Lower leg skin (tissue), 4 donors: ENCODE results near the gene FOXI3. TPM values are rescaled to one million over a fixed set of nuclear protein-coding genes. Genes with fewer than 3 reads are reported as not detected.
A peak's percentile ranks its signal among the peaks of the same experiment; 100 is the strongest.

Experiments
- DNase-seq, 2 donors: peaks; one replicate each; pipeline ENCODE4 v3.0.0-alpha.2; 2019; ENCODE audit warnings: low spot score in 2 of 2
- H3K4me3 ChIP-seq: fragments of 200-600 bp; sonication (generic); 2 replicates; pipeline ENCODE4 v1.5.1; 2017; ENCODE audit warnings: mild to moderate bottlenecking, low read depth; ENCODE audit not compliant: poor library complexity, severe bottlenecking
- POLR2A ChIP-seq, 2 donors: fragments of 450-650 bp; IDR thresholded peaks; one replicate each; pipeline ENCODE4 v1.6.1; 2016 to 2017; ENCODE audit warnings: antibody characterized with exemption in 2 of 2, mild to moderate bottlenecking in 1 of 2, moderate library complexity in 1 of 2
- WGBS, 2 donors: methylation state at CpG; one replicate each; pipeline ENCODE4 v1.1.5; 2018; 5-methylcytosine and 5-hydroxymethylcytosine counted together
- intact Hi-C: fragments of 100-400 bp; cut with DNase I; formaldehyde crosslinking; loops from one replicate; pipeline ENCODE4 v1.15.0; 2023; ENCODE audit warnings: low total_unique reads
- total RNA-seq, 4 donors: library from RNA; depleted of rRNA; stranded (reverse); fragments of >200 nt; gene quantifications; one replicate each; pipeline ENCODE4 v1.1.0, GENCODE V29; 2016
- TF ChIP-seq, protein P1 (sequence below), 3 donors: fragments of 450-650 bp; IDR thresholded peaks; one replicate each; pipeline ENCODE4 v1.5.1; 2016; ENCODE audit warnings: antibody characterized with exemption in 3 of 3, mild to moderate bottlenecking in 3 of 3, moderate library complexity in 2 of 3

FOXI3 gene
- total RNA-seq, 4 donors from 2014 or later = 2.2 TPM; not detected in 3

DNA sequence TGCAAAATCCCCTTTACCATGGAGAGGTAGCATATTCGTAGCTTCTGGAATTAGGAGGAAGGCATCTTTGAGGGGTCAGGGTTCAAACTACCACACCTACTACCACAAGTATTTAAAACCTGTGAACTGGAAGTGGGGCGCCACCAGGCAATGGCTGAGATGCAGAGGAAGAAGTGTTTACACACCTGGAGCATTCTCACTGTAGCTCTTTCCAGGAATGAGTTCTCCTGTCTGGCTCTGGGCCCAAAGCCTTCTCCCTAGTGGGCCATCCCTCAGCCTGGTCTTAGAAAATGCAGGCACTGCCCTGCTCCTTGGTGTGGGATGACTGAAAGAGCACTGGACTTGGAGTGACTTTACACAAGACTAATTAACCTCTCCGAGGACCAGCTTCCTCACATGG, 30.7 kb upstream of the FOXI3 start:
- H3K4me3 ChIP-seq = no peak overlapping the region
- no peak for DNase-seq
- WGBS, 2 donors = 73 to 75% methylated on average over 3 of the region's 3 CpGs
- TF ChIP-seq, protein P1, sequence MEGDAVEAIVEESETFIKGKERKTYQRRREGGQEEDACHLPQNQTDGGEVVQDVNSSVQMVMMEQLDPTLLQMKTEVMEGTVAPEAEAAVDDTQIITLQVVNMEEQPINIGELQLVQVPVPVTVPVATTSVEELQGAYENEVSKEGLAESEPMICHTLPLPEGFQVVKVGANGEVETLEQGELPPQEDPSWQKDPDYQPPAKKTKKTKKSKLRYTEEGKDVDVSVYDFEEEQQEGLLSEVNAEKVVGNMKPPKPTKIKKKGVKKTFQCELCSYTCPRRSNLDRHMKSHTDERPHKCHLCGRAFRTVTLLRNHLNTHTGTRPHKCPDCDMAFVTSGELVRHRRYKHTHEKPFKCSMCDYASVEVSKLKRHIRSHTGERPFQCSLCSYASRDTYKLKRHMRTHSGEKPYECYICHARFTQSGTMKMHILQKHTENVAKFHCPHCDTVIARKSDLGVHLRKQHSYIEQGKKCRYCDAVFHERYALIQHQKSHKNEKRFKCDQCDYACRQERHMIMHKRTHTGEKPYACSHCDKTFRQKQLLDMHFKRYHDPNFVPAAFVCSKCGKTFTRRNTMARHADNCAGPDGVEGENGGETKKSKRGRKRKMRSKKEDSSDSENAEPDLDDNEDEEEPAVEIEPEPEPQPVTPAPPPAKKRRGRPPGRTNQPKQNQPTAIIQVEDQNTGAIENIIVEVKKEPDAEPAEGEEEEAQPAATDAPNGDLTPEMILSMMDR (IDR thresholded peaks at IDR 0.05) = no peak
- no peak for TF ChIP-seq POLR2A (IDR thresholded peaks at IDR 0.05)
- intact Hi-C loops = no loop called here

DNA sequence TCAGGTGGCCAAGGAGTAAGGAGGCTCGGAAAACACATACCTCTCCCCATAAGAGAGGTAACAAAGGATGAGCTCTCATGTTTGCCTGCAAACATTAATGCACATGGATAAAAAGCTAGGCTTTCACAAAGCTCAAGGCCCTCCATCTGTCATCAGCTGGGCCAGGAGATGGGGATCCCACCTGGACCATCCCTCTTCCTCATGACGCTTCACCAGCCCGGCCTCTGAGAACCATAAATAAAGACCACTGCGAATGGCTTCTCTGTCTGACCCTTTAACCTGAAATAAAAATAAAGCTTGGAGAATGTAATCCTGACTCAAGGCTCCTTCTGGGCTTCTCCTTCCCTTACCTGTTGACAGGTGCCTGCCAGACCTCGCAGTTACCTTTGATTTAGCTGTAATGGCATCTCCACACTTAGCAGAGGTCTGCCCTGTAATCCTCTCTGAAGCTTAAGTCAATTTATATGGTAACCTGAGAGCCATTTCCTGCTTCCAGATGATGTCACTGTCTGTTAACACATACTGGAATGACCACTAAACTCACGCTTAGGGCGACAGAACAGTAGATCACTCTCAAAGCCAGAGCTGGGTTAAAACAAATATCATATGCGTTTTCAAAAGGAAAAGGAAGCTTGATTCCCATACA, 29.3 kb upstream of the FOXI3 start:
- WGBS, 2 donors = 35 to 36% methylated on average over 8 of the region's 8 CpGs
- DNase-seq = peak in 1 of 2 donors; percentile 29

DNA sequence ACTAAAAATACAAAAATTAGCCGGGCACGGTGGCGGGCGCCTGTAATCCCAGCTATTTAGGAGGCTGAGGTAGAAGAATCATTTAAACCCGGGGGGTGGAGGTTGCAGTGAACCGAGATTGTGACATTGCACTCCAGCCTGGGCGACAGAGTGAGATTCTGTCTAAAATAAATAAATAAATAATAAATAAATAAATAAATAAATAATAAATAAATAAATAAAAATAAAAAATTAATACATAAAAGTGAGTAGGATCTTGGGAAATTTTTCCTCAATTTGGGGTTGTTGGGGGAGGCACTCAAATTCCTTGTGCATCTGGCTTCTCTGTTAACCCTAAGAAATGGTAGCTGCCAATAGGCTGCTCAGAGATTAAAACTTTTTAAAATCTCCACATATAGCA, 20.3 kb upstream of the FOXI3 start:
- WGBS, 2 donors = 93 to 97% methylated on average over 7 of the region's 7 CpGs
- no peak for TF ChIP-seq POLR2A (IDR thresholded peaks at IDR 0.05)
- TF ChIP-seq, protein P1 (IDR thresholded peaks at IDR 0.05) = no peak
- peak in 1 of 2 donors; percentile 10 for DNase-seq
- H3K4me3 ChIP-seq = no peak overlapping the region
- intact Hi-C loops = no loop called here

More for the DNA sequence above, 29.3 kb upstream of the FOXI3 start:
- TF ChIP-seq POLR2A (IDR thresholded peaks at IDR 0.05) = no peak
- TF ChIP-seq, protein P1 (IDR thresholded peaks at IDR 0.05) = no peak
- no peak overlapping the region for H3K4me3 ChIP-seq
- intact Hi-C loops = no loop called here

DNA sequence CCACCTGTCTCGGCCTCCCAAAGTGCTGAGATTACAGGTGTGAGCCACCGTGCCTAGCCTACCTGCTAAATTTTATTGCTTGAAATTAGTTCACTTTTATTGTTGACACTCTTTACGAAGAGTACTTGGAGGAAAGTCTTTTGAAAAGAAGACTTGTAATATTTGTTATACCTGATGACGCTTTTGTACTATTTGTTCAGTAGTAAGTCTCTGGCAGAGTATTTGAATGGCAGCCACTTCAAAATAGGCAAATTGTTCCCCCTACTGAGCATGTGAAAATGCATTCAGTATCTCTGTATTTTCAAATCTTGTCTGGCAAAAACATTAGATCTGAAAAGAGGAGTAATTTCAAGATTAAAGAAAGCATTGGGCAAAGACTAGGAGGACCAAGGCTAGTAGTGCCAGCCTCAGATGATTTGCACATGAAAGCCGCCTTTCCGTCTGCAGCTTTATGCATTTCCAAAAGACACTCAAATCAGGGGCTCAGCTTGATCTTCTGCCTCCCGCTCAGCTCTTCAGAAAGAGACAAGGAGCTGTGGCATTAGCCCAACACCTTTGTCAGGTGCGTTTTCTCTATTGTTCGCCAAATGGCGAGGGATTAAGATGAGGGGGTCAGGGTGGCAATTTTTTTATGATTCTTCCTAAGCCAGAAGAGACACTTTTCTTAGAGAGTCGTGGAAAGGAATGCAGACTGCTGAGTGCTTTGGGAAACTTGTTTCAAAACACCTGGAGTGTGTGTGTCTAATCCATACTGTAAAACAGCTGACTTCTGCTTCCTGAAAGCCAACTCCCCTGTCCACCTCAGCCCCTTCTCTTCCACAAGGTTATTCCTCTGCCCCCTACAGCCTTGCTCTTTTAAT, 18.8 kb upstream of the FOXI3 start:
- no peak overlapping the region for H3K4me3 ChIP-seq
- no peak for DNase-seq
- TF ChIP-seq, protein P1 (IDR thresholded peaks at IDR 0.05) = no peak
- TF ChIP-seq POLR2A (IDR thresholded peaks at IDR 0.05) = no peak
- 46 to 47% methylated on average over 11 of the region's 11 CpGs for WGBS, 2 donors
- intact Hi-C loops = no loop called here

DNA sequence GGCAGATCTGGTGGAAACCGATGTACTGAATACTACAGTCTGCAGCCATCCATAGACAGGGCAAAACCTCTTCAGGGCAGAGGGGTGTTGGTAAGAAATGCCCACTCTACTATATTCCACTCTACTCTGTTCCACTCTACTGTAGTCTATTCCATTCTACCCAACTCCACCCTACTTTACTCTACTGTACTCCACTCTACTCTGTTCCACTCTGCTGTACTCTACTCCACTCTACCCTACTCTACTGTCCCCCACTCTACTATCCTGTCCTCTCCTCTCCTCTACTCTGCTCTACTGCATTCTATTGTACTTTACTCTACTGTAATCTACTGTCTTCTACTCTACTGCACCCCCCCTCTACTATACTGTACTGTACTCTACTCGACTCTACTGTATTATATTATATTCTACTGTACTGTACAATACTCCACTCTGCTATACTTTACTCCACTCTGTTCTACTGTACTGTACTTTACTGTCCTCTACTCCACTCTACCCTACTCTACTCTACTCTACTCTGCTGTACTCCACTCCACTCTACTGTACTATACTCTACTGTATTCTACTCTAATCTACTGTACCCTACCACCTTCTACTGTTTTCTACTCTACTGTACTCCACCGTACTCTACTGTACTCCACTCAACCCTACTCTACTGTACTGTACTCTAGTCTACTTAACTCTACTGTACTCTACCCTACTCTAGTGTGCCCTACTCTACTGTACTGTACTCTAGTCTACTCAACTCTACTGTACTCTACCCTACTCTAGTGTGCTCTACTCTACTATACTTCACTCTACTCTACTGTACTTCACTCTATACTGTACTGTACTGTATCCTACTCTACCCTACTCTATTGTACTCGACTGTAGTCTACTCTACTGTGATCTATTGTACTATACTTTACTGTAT, 17.0 kb upstream of the FOXI3 start:
- DNase-seq = no peak
- H3K4me3 ChIP-seq = no peak overlapping the region
- intact Hi-C loops = no loop called here
- 80 to 82% methylated on average over 4 of the region's 4 CpGs for WGBS, 2 donors
- TF ChIP-seq, protein P1 (IDR thresholded peaks at IDR 0.05) = no peak
- no peak for TF ChIP-seq POLR2A (IDR thresholded peaks at IDR 0.05)
